Thyroid gland (tissue), 4 donors: ENCODE data around the gene HSPA1B.
"Not testable (repeated sequence)": the region's sequence is repeated elsewhere in the genome, so short reads cannot be mapped to it uniquely, and the experiment has no call there.

Experiments used
- POLR2A ChIP-seq, 2 donors: fragments of 450-650 bp; IDR thresholded peaks; one replicate each; pipeline ENCODE4 v1.6.1; 2017; ENCODE audit warnings: antibody characterized with exemption in 2 of 2, mild to moderate bottlenecking in 2 of 2, moderate library complexity in 1 of 2
- TF ChIP-seq, protein P1 (sequence below), 6 experiments: fragments of 200-600 bp in 3 of 6; fragments of 450-650 bp in 3 of 6; sonication (generic) in 3 of 6; IDR thresholded peaks; one replicate each; pipeline ENCODE4 v1.5.1; 2016 to 2019; ENCODE audit warnings: antibody characterized with exemption in 6 of 6, mild to moderate bottlenecking in 2 of 6, inconsistent platforms in 1 of 6, moderate library complexity in 1 of 6

GRCh38 chr6:31823592-31824196, 3.8 kb upstream of the HSPA1B start:
- TF ChIP-seq, protein P1, sequence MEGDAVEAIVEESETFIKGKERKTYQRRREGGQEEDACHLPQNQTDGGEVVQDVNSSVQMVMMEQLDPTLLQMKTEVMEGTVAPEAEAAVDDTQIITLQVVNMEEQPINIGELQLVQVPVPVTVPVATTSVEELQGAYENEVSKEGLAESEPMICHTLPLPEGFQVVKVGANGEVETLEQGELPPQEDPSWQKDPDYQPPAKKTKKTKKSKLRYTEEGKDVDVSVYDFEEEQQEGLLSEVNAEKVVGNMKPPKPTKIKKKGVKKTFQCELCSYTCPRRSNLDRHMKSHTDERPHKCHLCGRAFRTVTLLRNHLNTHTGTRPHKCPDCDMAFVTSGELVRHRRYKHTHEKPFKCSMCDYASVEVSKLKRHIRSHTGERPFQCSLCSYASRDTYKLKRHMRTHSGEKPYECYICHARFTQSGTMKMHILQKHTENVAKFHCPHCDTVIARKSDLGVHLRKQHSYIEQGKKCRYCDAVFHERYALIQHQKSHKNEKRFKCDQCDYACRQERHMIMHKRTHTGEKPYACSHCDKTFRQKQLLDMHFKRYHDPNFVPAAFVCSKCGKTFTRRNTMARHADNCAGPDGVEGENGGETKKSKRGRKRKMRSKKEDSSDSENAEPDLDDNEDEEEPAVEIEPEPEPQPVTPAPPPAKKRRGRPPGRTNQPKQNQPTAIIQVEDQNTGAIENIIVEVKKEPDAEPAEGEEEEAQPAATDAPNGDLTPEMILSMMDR (IDR thresholded peaks at IDR 0.05) = not testable (repeated sequence)
- TF ChIP-seq POLR2A (IDR thresholded peaks at IDR 0.05) = not testable (repeated sequence)
